ENCODE measurements around the gene MPI. TPM values are rescaled to one million over a fixed set of nuclear protein-coding genes. Genes with fewer than 3 reads are reported as not detected.

The MPI gene
- total and polyA plus RNA-seq, 10 of the 15 experiments (the other 5 are each of a cell fraction or from before 2014, with no cell fraction given): 35.6 to 93.9 (median 44.1) TPM

DNA sequence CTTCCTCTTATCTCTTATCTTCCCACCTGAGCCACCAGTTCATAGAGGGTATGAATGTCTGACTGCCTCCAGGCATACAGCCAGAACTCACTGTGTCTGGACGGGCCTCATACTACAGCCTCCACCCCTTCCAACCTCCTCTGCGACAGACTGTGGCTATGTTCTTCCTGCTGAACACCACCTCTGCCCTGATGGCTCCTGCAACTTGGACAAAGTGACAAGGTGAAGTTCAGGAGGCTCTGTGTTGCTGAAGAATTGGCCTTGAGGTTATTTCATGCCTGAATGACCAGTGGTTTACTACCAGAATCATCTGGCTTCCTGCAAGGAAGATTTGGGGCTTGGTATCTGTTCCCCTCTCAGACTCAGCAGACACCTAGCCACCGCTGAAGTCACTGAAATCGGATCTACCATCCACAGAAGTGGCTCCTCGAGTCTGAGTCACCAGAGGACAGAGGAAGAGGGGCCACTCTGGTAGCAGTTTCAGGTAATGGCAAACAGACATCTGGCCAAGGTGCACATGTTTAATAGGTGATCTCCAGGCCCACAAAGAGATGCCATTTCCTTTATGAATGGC, 32.7 kb upstream of the MPI start (continued):
- TF ChIP-seq CREM (IDR thresholded peaks at IDR 0.05; ENCODE audit: low read depth) (no peak; the same call in 1 of the 2 replicates), SMC3 (IDR thresholded peaks at IDR 0.05; ENCODE audit: borderline replicate concordance, low read length) (0 out of 2 replicates have a peak, but pooled peaks have one; percentile 10), PML (IDR thresholded peaks at IDR 0.05; ENCODE audit: low read length) (no peak; the same call in 1 of the 2 replicates), BCLAF1 (IDR thresholded peaks at IDR 0.05) (no peak), RAD51 (IDR thresholded peaks at IDR 0.05) (no peak), MYC (IDR thresholded peaks at IDR 0.05; ENCODE audit: insufficient read depth, insufficient read length, insufficient replicate concordance, low read length, severe bottlenecking) (no peak), TCF3 (IDR thresholded peaks at IDR 0.05; ENCODE audit: borderline replicate concordance, insufficient read depth, low read depth, low read length) (no peak), MAX (IDR thresholded peaks at IDR 0.05; ENCODE audit: low read depth, low read length) (0 out of 2 replicates have a peak, but pooled peaks have one; percentile 20), ZBED1 (IDR thresholded peaks at IDR 0.05; ENCODE audit: borderline replicate concordance) (peak; percentile 60; the same call in 1 of the 2 replicates), IKZF1 (conservative IDR thresholded peaks at IDR 0.05) (peak; percentile 71), SMAD1 (IDR thresholded peaks at IDR 0.05; ENCODE audit: low read depth, partially characterized antibody) (no peak)
- TF ChIP-seq, protein P1, sequence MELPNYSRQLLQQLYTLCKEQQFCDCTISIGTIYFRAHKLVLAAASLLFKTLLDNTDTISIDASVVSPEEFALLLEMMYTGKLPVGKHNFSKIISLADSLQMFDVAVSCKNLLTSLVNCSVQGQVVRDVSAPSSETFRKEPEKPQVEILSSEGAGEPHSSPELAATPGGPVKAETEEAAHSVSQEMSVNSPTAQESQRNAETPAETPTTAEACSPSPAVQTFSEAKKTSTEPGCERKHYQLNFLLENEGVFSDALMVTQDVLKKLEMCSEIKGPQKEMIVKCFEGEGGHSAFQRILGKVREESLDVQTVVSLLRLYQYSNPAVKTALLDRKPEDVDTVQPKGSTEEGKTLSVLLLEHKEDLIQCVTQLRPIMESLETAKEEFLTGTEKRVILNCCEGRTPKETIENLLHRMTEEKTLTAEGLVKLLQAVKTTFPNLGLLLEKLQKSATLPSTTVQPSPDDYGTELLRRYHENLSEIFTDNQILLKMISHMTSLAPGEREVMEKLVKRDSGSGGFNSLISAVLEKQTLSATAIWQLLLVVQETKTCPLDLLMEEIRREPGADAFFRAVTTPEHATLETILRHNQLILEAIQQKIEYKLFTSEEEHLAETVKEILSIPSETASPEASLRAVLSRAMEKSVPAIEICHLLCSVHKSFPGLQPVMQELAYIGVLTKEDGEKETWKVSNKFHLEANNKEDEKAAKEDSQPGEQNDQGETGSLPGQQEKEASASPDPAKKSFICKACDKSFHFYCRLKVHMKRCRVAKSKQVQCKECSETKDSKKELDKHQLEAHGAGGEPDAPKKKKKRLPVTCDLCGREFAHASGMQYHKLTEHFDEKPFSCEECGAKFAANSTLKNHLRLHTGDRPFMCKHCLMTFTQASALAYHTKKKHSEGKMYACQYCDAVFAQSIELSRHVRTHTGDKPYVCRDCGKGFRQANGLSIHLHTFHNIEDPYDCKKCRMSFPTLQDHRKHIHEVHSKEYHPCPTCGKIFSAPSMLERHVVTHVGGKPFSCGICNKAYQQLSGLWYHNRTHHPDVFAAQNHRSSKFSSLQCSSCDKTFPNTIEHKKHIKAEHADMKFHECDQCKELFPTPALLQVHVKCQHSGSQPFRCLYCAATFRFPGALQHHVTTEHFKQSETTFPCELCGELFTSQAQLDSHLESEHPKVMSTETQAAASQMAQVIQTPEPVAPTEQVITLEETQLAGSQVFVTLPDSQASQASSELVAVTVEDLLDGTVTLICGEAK (IDR thresholded peaks at IDR 0.05; ENCODE audit: borderline replicate concordance): no peak
- TF ChIP-seq, protein P2, sequence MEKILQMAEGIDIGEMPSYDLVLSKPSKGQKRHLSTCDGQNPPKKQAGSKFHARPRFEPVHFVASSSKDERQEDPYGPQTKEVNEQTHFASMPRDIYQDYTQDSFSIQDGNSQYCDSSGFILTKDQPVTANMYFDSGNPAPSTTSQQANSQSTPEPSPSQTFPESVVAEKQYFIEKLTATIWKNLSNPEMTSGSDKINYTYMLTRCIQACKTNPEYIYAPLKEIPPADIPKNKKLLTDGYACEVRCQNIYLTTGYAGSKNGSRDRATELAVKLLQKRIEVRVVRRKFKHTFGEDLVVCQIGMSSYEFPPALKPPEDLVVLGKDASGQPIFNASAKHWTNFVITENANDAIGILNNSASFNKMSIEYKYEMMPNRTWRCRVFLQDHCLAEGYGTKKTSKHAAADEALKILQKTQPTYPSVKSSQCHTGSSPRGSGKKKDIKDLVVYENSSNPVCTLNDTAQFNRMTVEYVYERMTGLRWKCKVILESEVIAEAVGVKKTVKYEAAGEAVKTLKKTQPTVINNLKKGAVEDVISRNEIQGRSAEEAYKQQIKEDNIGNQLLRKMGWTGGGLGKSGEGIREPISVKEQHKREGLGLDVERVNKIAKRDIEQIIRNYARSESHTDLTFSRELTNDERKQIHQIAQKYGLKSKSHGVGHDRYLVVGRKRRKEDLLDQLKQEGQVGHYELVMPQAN (conservative IDR thresholded peaks at IDR 0.05): no peak

Measured in GM12878 (cell line).